Astrocyte (in vitro differentiated cells and primary cell): Measurements from ENCODE around the gene CCDC191.

ENCODE experiments used
- EZH2 ChIP-seq: IDR thresholded peaks from 2 replicates; pipeline ENCODE4 v1.6.1; 2012; ENCODE audit warnings: mild to moderate bottlenecking, low read length, inconsistent platforms; ENCODE audit not compliant: insufficient read depth
- TF ChIP-seq, protein P1 (sequence below): IDR thresholded peaks from 2 replicates; pipeline ENCODE4 v1.5.1; 2011; ENCODE audit warnings: low read depth, mild to moderate bottlenecking, inconsistent platforms, low read length, moderate library complexity; ENCODE audit not compliant: insufficient read depth

DNA sequence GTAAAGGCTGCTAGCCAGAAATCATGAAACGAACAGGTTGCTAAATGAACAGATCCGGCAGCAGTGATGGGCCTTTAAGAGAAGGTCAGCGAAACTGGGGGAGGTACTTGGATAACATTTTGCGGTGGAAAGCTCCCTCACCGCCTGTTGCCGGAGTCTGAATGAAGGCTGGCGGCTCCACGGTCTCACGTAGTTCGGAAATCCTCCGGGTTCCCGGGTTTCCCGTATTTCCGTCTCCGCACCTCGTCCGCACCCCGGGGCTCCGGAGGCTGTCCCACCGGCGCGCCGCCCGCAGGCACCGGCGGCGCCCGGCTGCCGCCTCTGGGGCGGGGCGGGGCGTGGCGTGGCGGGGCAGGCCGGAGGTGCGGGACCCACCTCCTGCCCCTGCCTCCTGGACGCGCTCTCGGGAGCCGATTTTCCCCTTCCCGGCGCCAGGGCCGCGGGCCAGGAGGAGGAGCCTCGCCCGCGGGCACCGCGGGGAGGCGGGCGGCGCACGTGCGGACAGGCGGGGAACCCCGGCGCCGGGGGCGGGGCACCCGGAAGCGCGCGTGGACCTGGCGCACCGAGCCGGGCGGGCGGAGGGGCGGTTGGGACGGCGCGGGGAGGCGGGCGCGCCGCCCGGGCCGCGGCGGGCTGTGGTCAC lies 108.8 kb downstream of the CCDC191 start, which contains the start of gene ZDHHC23:
- TF ChIP-seq, protein P1, sequence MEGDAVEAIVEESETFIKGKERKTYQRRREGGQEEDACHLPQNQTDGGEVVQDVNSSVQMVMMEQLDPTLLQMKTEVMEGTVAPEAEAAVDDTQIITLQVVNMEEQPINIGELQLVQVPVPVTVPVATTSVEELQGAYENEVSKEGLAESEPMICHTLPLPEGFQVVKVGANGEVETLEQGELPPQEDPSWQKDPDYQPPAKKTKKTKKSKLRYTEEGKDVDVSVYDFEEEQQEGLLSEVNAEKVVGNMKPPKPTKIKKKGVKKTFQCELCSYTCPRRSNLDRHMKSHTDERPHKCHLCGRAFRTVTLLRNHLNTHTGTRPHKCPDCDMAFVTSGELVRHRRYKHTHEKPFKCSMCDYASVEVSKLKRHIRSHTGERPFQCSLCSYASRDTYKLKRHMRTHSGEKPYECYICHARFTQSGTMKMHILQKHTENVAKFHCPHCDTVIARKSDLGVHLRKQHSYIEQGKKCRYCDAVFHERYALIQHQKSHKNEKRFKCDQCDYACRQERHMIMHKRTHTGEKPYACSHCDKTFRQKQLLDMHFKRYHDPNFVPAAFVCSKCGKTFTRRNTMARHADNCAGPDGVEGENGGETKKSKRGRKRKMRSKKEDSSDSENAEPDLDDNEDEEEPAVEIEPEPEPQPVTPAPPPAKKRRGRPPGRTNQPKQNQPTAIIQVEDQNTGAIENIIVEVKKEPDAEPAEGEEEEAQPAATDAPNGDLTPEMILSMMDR, result no peak
- no peak for TF ChIP-seq EZH2
